HepG2 (cell line): ENCODE results near the gene CAST. TPM values are rescaled to one million over a fixed set of nuclear protein-coding genes. Genes with fewer than 3 reads are reported as not detected.

Experiments used
- ATAC-seq: fragments of 200-7000 bp; cut with Tn5 transposase; 3 replicates; pipeline ENCODE4 v1.9.1; 2020; ENCODE audit warnings: mild to moderate bottlenecking, moderate library complexity
- BruUV-seq: library from RNA; stranded (reverse); fragments of 400-500 nt; replicated peaks from 2 replicates; lab custom pipeline; 2021; lab: Mats Ljungman, UMichigan
- CTCF ChIA-PET: fragments of 300-600 bp; formaldehyde crosslinking; extraction: SDS; loops from one replicate; lab custom pipeline; 2021; ENCODE audit warnings: low total read pairs, inconsistent platforms, low intra/inter-chr PET ratio; lab: Yijun Ruan, JAX
- POLR2A ChIA-PET: fragments of 350-600 bp; sonication (Branson Sonifier 250); formaldehyde crosslinking; loops from one replicate; lab custom pipeline; 2020; ENCODE audit warnings: antibody characterized with exemption, inconsistent platforms; lab: Yijun Ruan, JAX
- DNase-seq: peaks from one replicate; pipeline ENCODE4 v3.0.0-alpha.2; 2015; ENCODE audit warnings: low spot score
- FAIRE-seq: peaks from 3 replicates; lab custom pipeline; 2011; peaks lifted over from hg19 to GRCh38; lab: Jason Lieb, UNC
- H2AFZ ChIP-seq: one replicate; pipeline ENCODE4 v1.6.1; 2011; ENCODE audit warnings: low read length, inconsistent platforms
- H3K27ac ChIP-seq: fragments of 300-600 bp; 3 replicates; pipeline ENCODE4 v1.8.0; 2011; ENCODE audit warnings: mixed run types, mild to moderate bottlenecking, mixed read lengths, low read length, inconsistent platforms; ENCODE audit not compliant: insufficient read depth; ENCODE audit errors: extremely low read length
- H3K27me3 ChIP-seq, 2 experiments: fragments of 200-600 bp in 1 of 2; 2 replicates in 1 of 2; 3 replicates in 1 of 2; pipeline versions ENCODE4 v1.6.0 to v1.8.0; 2011; ENCODE audit warnings: low read length in 2 of 2, mild to moderate bottlenecking in 2 of 2, moderate library complexity in 2 of 2, inconsistent platforms in 1 of 2; ENCODE audit not compliant: insufficient read depth in 2 of 2, control insufficient read depth in 1 of 2
- H3K36me3 ChIP-seq, 2 experiments: fragments of 200-600 bp in 1 of 2; replicated peaks in 1 of 2; 2 replicates in 1 of 2; 3 replicates in 1 of 2; pipeline versions ENCODE4 v1.5.1 to v1.8.0; 2011; ENCODE audit warnings: low read length in 2 of 2, inconsistent platforms in 1 of 2; ENCODE audit not compliant: insufficient read depth in 2 of 2, control insufficient read depth in 1 of 2
- H3K4me1 ChIP-seq: 2 replicates; pipeline ENCODE4 v1.5.1; 2012; ENCODE audit warnings: low read length, inconsistent platforms; ENCODE audit not compliant: insufficient read depth
- H3K4me2 ChIP-seq: 2 replicates; pipeline ENCODE4 v1.6.0; 2011; ENCODE audit warnings: low read depth, low read length, inconsistent platforms
- H3K4me3 ChIP-seq, 3 experiments: fragments of 200-600 bp in 1 of 3; sonication (generic), shearing (Covaris generic) in 1 of 3; replicated peaks in 1 of 3; 2 replicates each; pipeline ENCODE4 v1.5.1; 2011 to 2016; ENCODE audit warnings: low read length in 3 of 3, inconsistent platforms in 2 of 3, low read depth in 2 of 3, mild to moderate bottlenecking in 2 of 3, control low read depth in 1 of 3, mixed read lengths in 1 of 3; ENCODE audit not compliant: insufficient read depth in 1 of 3
- H3K79me2 ChIP-seq: one replicate; pipeline ENCODE4 v1.6.1; 2011; ENCODE audit warnings: low read length, inconsistent platforms; ENCODE audit not compliant: insufficient read depth
- H3K9ac ChIP-seq: 2 replicates; pipeline ENCODE4 v1.6.0; 2011; ENCODE audit warnings: mild to moderate bottlenecking, low read depth, low read length, inconsistent platforms; ENCODE audit not compliant: insufficient read depth
- H3K9me3 ChIP-seq: 2 replicates; pipeline ENCODE4 v1.5.1; 2012; ENCODE audit warnings: mild to moderate bottlenecking, low read length
- H4K20me1 ChIP-seq: 2 replicates; pipeline ENCODE4 v1.6.0; 2011; ENCODE audit warnings: inconsistent platforms, mild to moderate bottlenecking, low read length, moderate library complexity; ENCODE audit not compliant: insufficient read depth
- CHD4 ChIP-seq: fragments of 200-600 bp; sonication (generic); IDR thresholded peaks from 2 replicates; pipeline ENCODE4 v1.7.0; 2017; ENCODE audit warnings: mild to moderate bottlenecking, low read length, borderline replicate concordance
- E2F5 ChIP-seq: sonication (generic); formaldehyde crosslinking; conservative IDR thresholded peaks from 2 replicates; pipeline ENCODE4 v1.4.0; 2020; ENCODE audit warnings: missing genetic modification reagents
- EED ChIP-seq: sonication (generic); formaldehyde crosslinking; IDR thresholded peaks from 2 replicates; pipeline ENCODE4 v1.5.0; 2020; ENCODE audit warnings: mild to moderate bottlenecking, missing genetic modification reagents
- GATAD2A ChIP-seq: IDR thresholded peaks from 2 replicates; pipeline ENCODE4 v1.6.1; 2016
- GZF1 ChIP-seq: sonication (generic); formaldehyde crosslinking; IDR thresholded peaks from 2 replicates; pipeline ENCODE4 v1.5.1; 2020; ENCODE audit warnings: mild to moderate bottlenecking, missing genetic modification reagents
- MTF1 ChIP-seq: sonication (generic); formaldehyde crosslinking; IDR thresholded peaks from 2 replicates; pipeline ENCODE4 v1.5.0; 2020; ENCODE audit warnings: missing genetic modification reagents
- POLR2AphosphoS5 ChIP-seq: IDR thresholded peaks from 2 replicates; pipeline ENCODE4 v1.6.1; 2012; ENCODE audit warnings: low read depth, low read length
- PRDM15 ChIP-seq: sonication (generic); formaldehyde crosslinking; IDR thresholded peaks from 2 replicates; pipeline ENCODE4 v1.4.0; 2020; ENCODE audit warnings: missing genetic modification reagents
- SMC3 ChIP-seq: IDR thresholded peaks from 2 replicates; pipeline ENCODE4 v1.6.1; 2011; ENCODE audit warnings: low read length, improper control_type of control experiment
- TRIM24 ChIP-seq: sonication (generic); formaldehyde crosslinking; IDR thresholded peaks from 2 replicates; pipeline ENCODE4 v1.8.0; 2022; ENCODE audit warnings: mild to moderate bottlenecking, missing genetic modification reagents
- ZBTB14 ChIP-seq: sonication (generic); formaldehyde crosslinking; IDR thresholded peaks from 2 replicates; pipeline ENCODE4 v1.4.0; 2020; ENCODE audit warnings: missing genetic modification reagents
- ZNF674 ChIP-seq: sonication (generic); formaldehyde crosslinking; IDR thresholded peaks from 2 replicates; pipeline ENCODE4 v1.5.0; 2020; ENCODE audit warnings: low read depth, mild to moderate bottlenecking, missing genetic modification reagents
- WGBS: methylation state at CpG from one replicate; pipeline ENCODE4 v1.1.6; 2017; ENCODE audit warnings: low lambda C conversion rate; 5-methylcytosine and 5-hydroxymethylcytosine counted together
- in situ Hi-C: cut with HindIII; loops from 2 replicates; pipeline ENCODE4 v1.10.0; 2017; ENCODE audit warnings: low pct_unique_long_range_greater_than_20kb; ENCODE audit not compliant: extremely low pct_ligation_motif_present
- intact Hi-C: fragments of 100-400 bp; cut with micrococcal nuclease; formaldehyde crosslinking; loops from one replicate; pipeline ENCODE4 v1.10.0; 2022; ENCODE audit not compliant: unreplicated experiment
- polyA plus RNA-seq, 8 experiments: library from polyadenylated mRNA; depleted of rRNA in 3 of 8; stranded (reverse) in 7 of 8; unstranded in 1 of 8; fragments of >200 nt; fragmentation: Illumina TruSeq in 4 of 8; extraction: Trizol in 4 of 8; gene quantifications; 2 replicates each; pipeline versions ENCODE4 v1.2.1 to v1.2.3, GENCODE V29; 2011 to 2016; ENCODE audit warnings: low read depth in 4 of 8, missing spikeins in 1 of 8, mixed read lengths in 1 of 8; ENCODE audit not compliant: insufficient read depth in 1 of 8
- total RNA-seq, 5 experiments: library from RNA; depleted of rRNA; stranded (reverse); fragments of >200 nt; fragmentation: Illumina TruSeq; extraction: Trizol; gene quantifications; 2 replicates each; pipeline ENCODE4 v1.2.3, GENCODE V29; 2016; ENCODE audit warnings: low read depth in 1 of 5
- TF ChIP-seq, protein P1 (sequence below): sonication (generic); formaldehyde crosslinking; IDR thresholded peaks from 2 replicates; pipeline ENCODE4 v1.4.0; 2020; ENCODE audit warnings: missing genetic modification reagents, mild to moderate bottlenecking, borderline replicate concordance

Gene CAST
- total and polyA plus RNA-seq, 2 of the 13 experiments (the other 11 are each of a cell fraction or from before 2014, with no cell fraction given): 42.1 to 67.6 TPM

DNA sequence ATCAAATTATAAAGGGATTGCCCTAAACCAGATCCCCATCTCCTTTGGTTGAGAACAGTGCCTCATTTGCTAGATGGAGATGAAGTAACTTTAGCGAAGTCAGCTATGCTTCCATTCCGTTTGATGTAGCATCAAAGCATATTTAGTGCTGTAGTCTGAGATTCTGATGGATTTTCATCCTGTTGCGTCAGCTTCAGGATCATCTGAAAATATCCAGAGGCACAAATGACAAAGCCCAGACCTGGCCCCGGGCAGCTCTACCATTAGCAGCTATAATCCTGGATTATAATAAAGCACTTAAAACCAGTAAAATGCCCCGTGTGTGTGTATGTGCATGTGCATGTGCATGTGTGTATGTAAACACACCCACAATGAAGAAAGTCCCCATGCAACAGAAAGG lies 100.8 kb downstream of the CAST start:
- peaks cover 10 to 51% of the 10 kb centered on the region in 2 experiments for H3K36me3 ChIP-seq
- FAIRE-seq (no peak), ATAC-seq (no peak), DNase-seq (no peak)
- no peak overlapping the region for H3K9ac ChIP-seq
- ChIA-PET POLR2A (no interaction called here), CTCF (no interaction called here)
- H3K4me1 ChIP-seq: 0 out of 2 replicates have a peak, but pooled peaks cover 6% of the 10 kb centered on the region
- intact Hi-C loops: no loop called here
- no peaks in the 10 kb centered on the region for H3K9me3 ChIP-seq
- H3K27ac ChIP-seq: no peak overlapping the region
- H4K20me1 ChIP-seq: no peaks in the 10 kb centered on the region
- no peaks in the 10 kb centered on the region for H3K79me2 ChIP-seq
- H3K4me3 ChIP-seq: no peak overlapping the region
- in situ Hi-C loops: no loop called here
- H3K27me3 ChIP-seq: no peaks in the 10 kb centered on the region
- WGBS: 93% methylated on average over 5 of the region's 5 CpGs
- H3K4me2 ChIP-seq: no peak overlapping the region
- TF ChIP-seq CHD4 (no peak), GATAD2A (no peak), ZNF674 (CRISPR knock-in tag) (no peak), TRIM24 (CRISPR knock-in tag) (no peak), EED (no peak), MTF1 (CRISPR knock-in tag) (no peak), POLR2AphosphoS5 (no peak), SMC3 (no peak), E2F5 (CRISPR knock-in tag) (no peak), PRDM15 (CRISPR knock-in tag) (no peak), GZF1 (CRISPR knock-in tag) (no peak), ZBTB14 (CRISPR knock-in tag) (no peak)
- TF ChIP-seq, protein P1, sequence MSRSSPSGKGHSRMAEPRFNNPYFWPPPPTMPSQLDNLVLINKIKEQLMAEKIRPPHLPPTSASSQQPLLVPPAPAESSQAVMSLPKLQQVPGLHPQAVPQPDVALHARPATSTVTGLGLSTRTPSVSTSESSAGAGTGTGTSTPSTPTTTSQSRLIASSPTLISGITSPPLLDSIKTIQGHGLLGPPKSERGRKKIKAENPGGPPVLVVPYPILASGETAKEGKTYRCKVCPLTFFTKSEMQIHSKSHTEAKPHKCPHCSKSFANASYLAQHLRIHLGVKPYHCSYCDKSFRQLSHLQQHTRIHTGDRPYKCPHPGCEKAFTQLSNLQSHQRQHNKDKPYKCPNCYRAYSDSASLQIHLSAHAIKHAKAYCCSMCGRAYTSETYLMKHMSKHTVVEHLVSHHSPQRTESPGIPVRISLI (CRISPR knock-in tag): no peak
- BruUV-seq: no TSS peak
- H2AFZ ChIP-seq: no peak overlapping the region
